ENCODE measurements around the gene CLEC10A. TPM values are rescaled to one million over a fixed set of nuclear protein-coding genes. Genes with fewer than 3 reads are reported as not detected.
"Not testable (repeated sequence)": the region's sequence is repeated elsewhere in the genome, so short reads cannot be mapped to it uniquely, and the experiment has no call there.

The CLEC10A gene
- total and polyA plus RNA-seq, 10 of the 15 experiments (the other 5 are each of a cell fraction or from before 2014, with no cell fraction given) = not detected

- H3K79me2 ChIP-seq (ENCODE audit: control insufficient read depth, insufficient read depth, low read length); POLR2A ChIA-PET; H3K27me3 ChIP-seq (replicated peaks in 1 of 2; ENCODE audit: control insufficient read depth in 2 of 2, insufficient read depth in 2 of 2, low read length in 1 of 2); intact Hi-C loops (cut with micrococcal nuclease; ENCODE audit: unreplicated experiment); RAD21 ChIA-PET (ENCODE audit: unreplicated experiment); SMC1A ChIA-PET (ENCODE audit: uncharacterized antibody, unreplicated experiment); H4K20me1 ChIP-seq (ENCODE audit: control insufficient read depth, insufficient read depth); H3K4me2 ChIP-seq (ENCODE audit: control insufficient read depth, insufficient read depth); H3K9me3 ChIP-seq (replicated peaks; ENCODE audit: control insufficient read depth, insufficient read depth, low read length); DNase-seq (ENCODE audit: low read depth, low spot score); H2AFZ ChIP-seq (ENCODE audit: control insufficient read depth, low read depth, low read length); H3K36me3 ChIP-seq (ENCODE audit: control insufficient read depth in 2 of 2, insufficient read depth in 2 of 2, low read length in 1 of 2); BruUV-seq (replicated peaks); FAIRE-seq; ATAC-seq; CTCF ChIA-PET; H3K9ac ChIP-seq (ENCODE audit: control insufficient read depth, insufficient read depth, low read length); H3K27ac ChIP-seq (ENCODE audit: control insufficient read depth, insufficient read depth); H3K4me3 ChIP-seq; in situ Hi-C loops (cut with MboI): not testable (repeated sequence)
- peaks cover 20% of the 10 kb centered on the region for H3K4me1 ChIP-seq (ENCODE audit: control insufficient read depth, insufficient read depth, low read length)
- WGBS (ENCODE audit: insufficient coverage, insufficient replicate concordance, low lambda C conversion rate, missing lambda C conversion rate) = 74% methylated on average over 12 of the region's 12 CpGs
Observed at GRCh38 chr17:7126386-7126785, 46.3 kb upstream of the CLEC10A start.

- in situ Hi-C loops (cut with MboI) (no loop called here), intact Hi-C loops (cut with micrococcal nuclease; ENCODE audit: unreplicated experiment) (no loop called here)
- BruUV-seq (replicated peaks) = no TSS peak
- ChIA-PET POLR2A (no interaction called here), SMC1A (ENCODE audit: uncharacterized antibody, unreplicated experiment) (interaction anchor here (0.6 to 4.9 kb wide), 3 partner anchors 8 to 212 kb away, joined by 3 to 25 read pairs (median 4); no protein-coding TSS in a partner anchor), CTCF (interaction anchor here (0.6 to 1.0 kb wide), 2 partner anchors 26 to 72 kb away, joined by 3 to 4 read pairs; no protein-coding TSS in a partner anchor), RAD21 (ENCODE audit: unreplicated experiment) (no interaction called here)
- TF ChIP-seq MTA3 (IDR thresholded peaks at IDR 0.05; ENCODE audit: borderline replicate concordance, low read length) (no peak), EGR1 (IDR thresholded peaks at IDR 0.05; ENCODE audit: borderline replicate concordance in 1 of 2, low read depth in 2 of 2, low read length in 2 of 2) (no peak), HDGF (IDR thresholded peaks at IDR 0.05) (no peak), NFIC (IDR thresholded peaks at IDR 0.05; ENCODE audit: low read depth, low read length) (no peak), PKNOX1 (IDR thresholded peaks at IDR 0.05) (no peak), RUNX3 (IDR thresholded peaks at IDR 0.05; ENCODE audit: low read length) (no peak), STAT3 (IDR thresholded peaks at IDR 0.05; ENCODE audit: low read depth, low read length) (no peak), SUZ12 (IDR thresholded peaks at IDR 0.05; ENCODE audit: unreplicated experiment) (no peak)
- Histone ChIP-seq H3K9ac (ENCODE audit: control insufficient read depth, insufficient read depth, low read length) (no peak overlapping the region), H3K27me3 (replicated peaks in 1 of 2; ENCODE audit: control insufficient read depth in 2 of 2, insufficient read depth in 2 of 2, low read length in 1 of 2) (no peaks in the 10 kb centered on the region), H3K79me2 (ENCODE audit: control insufficient read depth, insufficient read depth, low read length) (no peaks in the 10 kb centered on the region), H4K20me1 (ENCODE audit: control insufficient read depth, insufficient read depth) (no peaks in the 10 kb centered on the region), H3K27ac (ENCODE audit: control insufficient read depth, insufficient read depth) (no peak overlapping the region), H3K4me2 (ENCODE audit: control insufficient read depth, insufficient read depth) (no peak overlapping the region), H3K4me3 (no peak overlapping the region), H2AFZ (ENCODE audit: control insufficient read depth, low read depth, low read length) (no peak overlapping the region), H3K4me1 (ENCODE audit: control insufficient read depth, insufficient read depth, low read length) (peaks cover 15% of the 10 kb centered on the region), H3K36me3 (ENCODE audit: control insufficient read depth in 2 of 2, insufficient read depth in 2 of 2, low read length in 1 of 2) (no peaks in the 10 kb centered on the region), H3K9me3 (replicated peaks; ENCODE audit: control insufficient read depth, insufficient read depth, low read length) (no peaks in the 10 kb centered on the region)
- ATAC-seq (no peak), FAIRE-seq (no peak), DNase-seq (ENCODE audit: low read depth, low spot score) (no peak)
- WGBS (ENCODE audit: insufficient coverage, insufficient replicate concordance, low lambda C conversion rate, missing lambda C conversion rate) = 88% methylated on average over 5 of the region's 5 CpGs
Observed at GRCh38 chr17:7124923-7125322, 44.9 kb upstream of the CLEC10A start.
